Activated T-cell treated with anti-CD3 and anti-CD28 coated beads for 48 hours (primary cell): Measurements from ENCODE around the gene SPSB2.

Source experiments
- DNase-seq: peaks from one replicate; pipeline ENCODE4 v3.0.0-alpha.2; 2020; ENCODE audit warnings: low read depth

Gene SPSB2

DNA sequence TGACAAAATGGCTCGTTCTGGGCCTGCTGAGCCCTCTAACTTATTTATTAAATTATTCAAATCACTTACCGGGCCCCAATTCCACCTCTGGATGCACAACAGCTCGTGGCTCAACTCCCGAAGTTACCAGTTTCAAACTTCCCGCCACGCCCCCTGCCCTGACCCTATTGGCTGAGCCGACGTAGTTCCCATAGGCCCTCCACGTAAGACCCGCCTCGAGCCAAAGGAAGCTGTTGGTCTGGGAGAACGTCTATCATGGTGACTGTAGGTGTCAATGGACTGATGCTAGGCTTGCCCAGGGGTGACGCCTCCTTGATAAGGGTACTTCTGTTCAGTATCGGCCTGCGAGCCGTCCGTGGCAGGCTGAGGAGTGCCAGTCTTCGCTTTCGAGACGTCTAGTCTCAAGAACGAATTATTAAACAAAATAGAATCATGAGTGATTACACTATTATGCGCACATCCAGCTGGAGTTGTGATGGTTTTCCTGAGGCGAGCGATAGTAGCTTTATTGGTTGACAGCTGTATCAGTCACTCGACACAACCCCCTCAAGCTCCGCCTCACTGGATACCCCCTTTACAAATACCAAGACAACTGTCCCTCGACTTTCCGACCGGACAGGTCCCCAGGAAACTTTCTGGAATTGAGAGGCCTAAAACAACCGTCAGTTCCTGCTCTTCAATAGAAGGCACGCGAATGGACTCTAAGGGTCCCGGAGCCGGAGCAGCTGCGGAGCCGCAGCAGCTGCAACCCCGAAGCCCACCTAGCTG is 21.8 kb downstream of the SPSB2 start, which contains the start of gene CDCA3:
CDCA3 (minus strand) TSS at position 134 of the 768 bp plus-strand sequence. CDS start 334 bp downstream, outside the sequence.
- DNase-seq, result peak; percentile 86

DNA sequence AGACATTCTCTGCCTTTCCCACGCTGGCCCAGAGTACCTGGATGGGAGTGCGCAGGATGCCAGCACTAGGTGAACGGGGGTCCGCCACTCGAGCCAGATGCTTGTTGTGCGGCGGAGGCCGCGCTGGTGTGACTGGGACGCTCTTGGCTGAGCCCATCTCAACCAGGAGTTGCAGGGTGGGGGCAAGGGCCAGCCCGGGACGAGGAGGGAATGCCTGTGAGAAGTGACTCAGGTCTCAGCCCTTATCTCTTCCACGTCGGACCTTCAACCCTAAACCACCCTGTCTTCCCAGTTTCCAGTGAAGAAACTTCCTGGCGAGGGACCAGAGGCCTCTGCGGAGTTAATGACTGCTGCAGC is 22.3 kb downstream of the SPSB2 start:
- DNase-seq, result no peak

DNA sequence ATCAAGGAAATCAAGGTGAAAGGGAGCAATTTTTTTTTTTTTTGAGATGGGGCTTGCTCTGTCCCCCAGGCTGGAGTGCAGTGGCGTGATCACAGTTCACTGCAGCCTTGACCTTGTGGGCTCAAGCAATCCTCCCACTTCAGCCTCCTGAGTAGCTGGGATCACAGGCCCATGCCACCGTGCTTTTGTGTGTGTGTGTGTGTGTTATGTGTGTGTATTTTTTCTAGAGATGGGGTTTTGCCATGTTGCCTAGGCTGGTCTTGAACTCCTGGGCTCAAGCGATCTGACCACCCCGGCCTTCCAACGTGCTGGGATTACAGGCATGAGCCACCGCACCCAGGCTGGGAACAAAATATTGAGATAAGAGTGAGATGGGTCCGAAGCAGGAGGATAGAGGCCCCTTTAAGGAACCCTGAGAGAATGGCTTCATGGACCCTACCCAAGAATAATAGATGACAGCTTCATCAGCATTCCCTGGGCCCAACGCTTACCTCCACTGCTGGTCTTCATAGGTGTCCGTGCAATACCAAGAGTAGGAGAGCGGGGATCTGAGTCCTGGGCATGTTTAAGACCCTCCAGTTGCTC is 23.0 kb downstream of the SPSB2 start:
- no peak for DNase-seq

- DNase-seq, result no peak
Observed at GRCh38 chr12:6849427-6849826, 23.7 kb downstream of the SPSB2 start.

GRCh38 chr12:6847676-6848075 is 25.4 kb downstream of the SPSB2 start:
- DNase-seq, result no peak

DNA sequence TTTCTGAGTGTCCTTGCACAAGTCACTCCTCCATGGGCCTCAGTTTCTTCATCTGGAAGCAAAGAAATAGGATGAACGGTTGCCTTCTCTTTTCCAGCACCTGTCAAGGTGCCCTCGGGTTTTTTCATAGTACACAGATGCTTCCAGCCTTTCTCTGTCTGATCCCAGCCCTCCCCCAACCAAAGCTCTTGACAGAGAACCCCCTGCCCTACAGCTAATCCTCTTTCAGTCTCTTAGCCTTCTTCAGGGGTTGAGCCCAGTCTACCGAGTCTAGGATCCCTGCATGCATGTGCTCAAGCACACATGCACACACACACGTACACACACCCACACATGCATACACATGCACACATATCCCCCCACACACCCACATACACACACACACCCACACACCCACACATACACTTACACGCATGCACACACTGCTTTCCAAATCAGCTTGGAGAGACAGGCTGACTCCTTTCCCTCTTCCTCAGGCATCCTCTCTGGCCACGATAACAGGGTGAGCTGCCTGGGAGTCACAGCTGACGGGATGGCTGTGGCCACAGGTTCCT is 26.7 kb downstream of the SPSB2 start:
- DNase-seq, result no peak

DNA sequence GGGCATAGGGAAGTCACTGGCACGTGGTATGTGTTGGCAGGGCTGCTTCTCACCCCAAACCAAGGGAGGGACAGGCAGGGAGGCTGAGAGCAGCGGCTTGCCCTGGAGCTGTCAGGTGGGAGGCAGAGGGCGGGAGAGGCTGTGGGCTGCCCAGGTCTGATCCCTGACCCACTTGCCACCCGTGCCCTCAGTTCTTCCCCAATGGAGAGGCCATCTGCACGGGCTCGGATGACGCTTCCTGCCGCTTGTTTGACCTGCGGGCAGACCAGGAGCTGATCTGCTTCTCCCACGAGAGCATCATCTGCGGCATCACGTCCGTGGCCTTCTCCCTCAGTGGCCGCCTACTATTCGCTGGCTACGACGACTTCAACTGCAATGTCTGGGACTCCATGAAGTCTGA is 27.7 kb downstream of the SPSB2 start:
- DNase-seq, result no peak

GRCh38 chr12:6843118-6843902 is 29.8 kb downstream of the SPSB2 start:
- no peak for DNase-seq

GRCh38 chr12:6842075-6842474 is 31.0 kb downstream of the SPSB2 start:
- no peak for DNase-seq

DNA sequence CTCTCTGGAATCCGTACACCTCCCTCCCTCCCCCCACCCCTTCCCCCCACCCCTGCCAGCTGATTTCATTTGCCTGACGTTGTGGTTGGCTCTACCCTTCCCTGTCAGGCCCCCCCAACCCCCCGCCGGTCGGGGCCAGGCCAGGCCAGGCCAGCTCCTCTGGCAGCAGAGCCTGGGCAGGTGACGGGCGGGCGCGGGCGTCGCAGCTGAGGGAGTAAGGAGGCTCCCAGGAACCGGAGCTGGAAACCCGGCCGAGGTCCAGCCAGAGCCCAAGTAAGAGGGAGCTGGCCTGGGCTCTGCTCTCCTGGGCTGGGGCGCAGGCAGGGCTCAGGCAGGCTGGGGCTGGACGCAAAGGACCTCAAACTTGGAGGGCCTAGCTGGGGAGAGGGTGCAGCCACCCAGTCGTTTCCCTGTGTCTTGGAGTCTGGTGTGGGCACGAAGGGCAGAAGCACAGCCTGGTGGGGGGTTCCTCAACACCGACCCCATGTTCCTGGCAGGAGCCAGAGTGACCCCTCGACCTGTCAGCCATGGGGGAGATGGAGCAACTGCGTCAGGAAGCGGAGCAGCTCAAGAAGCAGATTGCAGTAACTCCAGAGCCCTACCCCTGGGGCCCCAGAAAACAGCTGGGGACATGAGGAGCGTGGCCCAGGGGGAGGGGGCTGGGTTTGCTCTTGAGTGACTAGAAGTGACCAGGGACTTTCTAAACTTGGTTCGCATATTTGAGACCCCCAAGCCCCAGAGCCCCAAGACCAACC is 32.2 kb downstream of the SPSB2 start, which contains the start of gene GNB3:
GNB3 (plus strand) TSS at position 165 of the 755 bp plus-strand sequence; CDS start at position 528, 363 bp downstream.
- DNase-seq, result no peak

DNA sequence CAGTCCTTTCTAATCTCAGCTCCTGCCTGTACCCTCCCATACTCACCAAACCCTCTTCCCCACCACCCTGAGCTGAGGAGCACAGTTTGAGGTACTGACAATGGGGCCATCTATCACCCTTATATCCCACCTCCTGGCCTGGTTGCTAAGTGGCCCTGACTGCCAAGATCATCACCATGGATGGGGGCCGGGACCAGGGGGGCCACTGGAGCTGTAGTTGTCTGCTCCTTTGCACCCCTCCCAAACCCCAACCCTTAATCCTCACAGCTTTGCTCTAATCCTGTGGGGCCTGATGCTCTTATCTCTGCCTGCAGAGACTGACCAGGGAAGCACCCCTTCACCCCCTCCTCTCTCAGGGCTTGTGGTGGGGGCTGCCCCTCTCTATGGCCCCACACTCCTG is 32.8 kb downstream of the SPSB2 start:
- no peak for DNase-seq

DNA sequence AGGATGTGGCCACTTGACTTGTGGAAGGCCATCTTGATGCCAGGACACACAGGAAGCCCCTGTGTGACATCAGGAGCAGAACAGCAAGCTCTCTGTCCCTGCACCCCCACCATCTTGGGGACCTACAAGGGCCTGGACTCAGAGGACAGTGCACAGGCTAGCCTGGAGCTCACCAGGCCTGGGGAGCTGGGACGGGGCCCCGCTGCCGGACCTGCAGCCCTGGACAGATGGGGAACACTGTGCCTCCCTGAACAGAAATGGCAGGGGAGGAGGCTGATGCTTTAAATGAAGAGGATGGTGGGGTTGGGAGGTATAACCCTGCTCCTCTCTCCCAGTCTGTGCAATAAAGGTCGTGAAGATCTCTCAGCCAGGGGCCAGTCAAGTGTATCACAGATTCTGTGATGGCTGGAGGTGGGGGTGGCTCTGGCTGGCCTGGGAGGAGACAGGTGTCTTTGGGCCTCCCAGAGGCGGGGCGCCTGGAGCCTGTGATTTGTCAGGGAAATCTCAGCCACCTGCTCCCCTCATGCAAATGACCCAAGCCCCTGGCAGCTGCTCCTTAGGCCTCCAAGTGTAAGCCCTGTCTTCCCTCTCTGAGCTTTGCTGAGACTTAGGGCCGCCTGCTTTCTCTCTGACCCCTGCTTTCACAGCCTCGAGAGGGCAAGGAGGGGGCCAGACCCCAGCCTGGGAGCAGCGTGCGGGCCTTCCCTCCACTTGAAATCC is 33.5 kb downstream of the SPSB2 start:
- DNase-seq, result no peak

- no peak for DNase-seq
Observed at GRCh38 chr12:6838854-6839253, 34.2 kb downstream of the SPSB2 start.

- no peak for DNase-seq
Observed at GRCh38 chr12:6837370-6838060, 35.6 kb downstream of the SPSB2 start.

GRCh38 chr12:6836851-6837250 is 36.3 kb downstream of the SPSB2 start:
- DNase-seq, result no peak

DNA sequence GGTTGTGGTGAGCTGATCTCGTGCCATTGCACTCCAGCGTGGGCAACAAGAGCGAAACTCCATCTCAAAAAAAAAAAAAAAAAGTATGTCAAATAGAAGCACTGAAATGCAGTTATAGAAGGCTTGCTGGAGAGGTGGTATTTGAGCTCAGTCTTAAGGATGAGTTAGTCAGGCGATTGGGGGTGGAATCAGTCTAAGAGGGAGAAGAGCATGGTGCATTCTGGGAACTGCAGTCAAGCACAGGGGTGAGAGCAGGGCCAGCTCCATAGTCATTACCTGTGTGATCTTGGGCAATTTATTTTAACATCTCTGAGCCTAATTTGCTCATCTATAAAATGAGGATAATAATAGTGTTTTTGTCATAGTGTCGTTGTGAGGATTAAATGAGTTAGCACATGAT is 38.2 kb downstream of the SPSB2 start:
- DNase-seq, result no peak

- no peak for DNase-seq
Observed at GRCh38 chr12:6834254-6834653, 38.8 kb downstream of the SPSB2 start.

- no peak for DNase-seq
Observed at GRCh38 chr12:6833189-6833890, 39.8 kb downstream of the SPSB2 start.

DNA sequence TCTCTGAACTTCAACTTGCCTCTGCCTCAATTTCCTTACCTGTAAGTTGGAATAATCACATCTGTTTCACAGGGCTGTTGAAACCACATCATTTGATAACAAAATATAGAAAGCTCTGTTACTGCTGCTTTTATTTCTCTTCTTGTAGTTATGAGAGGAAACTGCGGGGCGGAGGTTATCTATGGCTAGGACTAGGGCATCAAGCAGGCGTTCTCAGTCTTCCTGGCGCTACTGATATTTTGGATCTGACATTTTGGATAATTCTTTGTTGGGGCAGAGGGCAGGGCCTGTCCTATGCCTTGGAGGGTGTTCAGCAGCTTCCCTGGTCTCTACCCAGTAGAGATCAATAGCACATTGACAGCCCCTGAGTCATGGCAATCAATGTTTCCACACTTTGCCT is 41.0 kb downstream of the SPSB2 start:
- no peak for DNase-seq

GRCh38 chr12:6831450-6831995 is 41.6 kb downstream of the SPSB2 start:
- DNase-seq, result no peak
